HG03442 (cell line): Measurements from ENCODE around the gene PTPN20.

Experiments used
- ATAC-seq: cut with Tn5 transposase; IDR thresholded peaks from one replicate; pipeline ENCODE4 v1.9.1; 2021; ENCODE audit warnings: mild to moderate bottlenecking, moderate library complexity; ENCODE audit not compliant: unreplicated experiment

PTPN20 gene

DNA sequence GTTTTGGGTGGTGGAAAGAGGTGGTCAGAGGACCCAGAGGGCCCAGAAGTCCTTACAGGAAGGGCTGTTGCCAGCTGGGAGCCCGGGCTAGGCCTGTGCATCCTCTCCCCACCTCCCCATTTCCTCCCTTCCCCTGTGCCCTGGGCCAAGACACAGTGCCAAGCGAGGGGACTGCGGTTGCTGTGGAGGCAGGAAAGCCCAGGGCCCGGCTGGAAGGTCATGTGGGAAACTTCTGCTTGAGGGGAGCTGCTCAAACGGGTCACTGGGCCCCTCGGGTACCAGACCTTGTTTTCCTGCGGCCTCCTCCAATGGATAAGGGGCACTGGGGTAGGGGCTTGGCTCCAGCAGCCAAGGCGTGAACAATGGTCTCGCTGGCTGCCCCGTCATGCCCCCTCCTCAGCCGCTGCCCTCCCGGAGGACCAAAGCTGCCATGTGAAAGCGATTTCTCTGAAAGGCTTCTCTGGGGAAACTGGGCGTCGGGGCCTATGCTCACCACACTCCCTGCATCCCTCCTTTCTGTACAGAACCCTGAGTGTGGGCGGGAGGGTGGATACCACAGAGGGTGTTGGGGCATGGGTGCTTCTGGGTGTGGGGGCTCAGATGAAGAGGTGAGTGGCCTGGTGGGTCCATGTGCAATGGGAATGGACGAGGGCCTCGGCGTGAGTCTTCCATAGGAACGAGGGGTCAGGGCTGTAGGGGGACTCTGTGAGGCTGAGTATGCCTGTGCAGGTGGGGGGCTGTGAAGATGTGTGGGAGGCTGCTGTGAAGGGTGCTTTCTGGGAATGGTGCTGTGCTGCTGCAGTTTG, 135.3 kb downstream of the PTPN20 start:
- no peak for ATAC-seq

DNA sequence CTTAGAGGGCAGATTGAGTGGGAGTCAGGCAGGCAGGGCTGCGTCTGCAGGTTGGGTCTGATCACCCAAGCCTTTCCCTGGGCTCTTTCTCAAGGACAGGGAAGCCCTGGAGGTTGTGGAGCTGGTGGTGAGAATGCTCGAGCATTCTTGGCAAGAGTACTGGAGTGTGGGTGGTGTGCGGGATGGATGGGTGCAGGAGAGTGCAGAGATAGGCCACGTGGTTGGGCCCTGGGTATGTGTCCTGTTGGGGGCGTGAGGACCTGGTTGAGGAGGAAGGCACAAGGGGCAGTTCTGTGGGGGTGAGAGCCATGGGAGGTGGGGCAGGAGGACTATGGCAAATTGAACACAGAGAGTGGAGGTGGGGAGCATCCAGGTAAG, 135.9 kb downstream of the PTPN20 start:
- ATAC-seq = no peak

DNA sequence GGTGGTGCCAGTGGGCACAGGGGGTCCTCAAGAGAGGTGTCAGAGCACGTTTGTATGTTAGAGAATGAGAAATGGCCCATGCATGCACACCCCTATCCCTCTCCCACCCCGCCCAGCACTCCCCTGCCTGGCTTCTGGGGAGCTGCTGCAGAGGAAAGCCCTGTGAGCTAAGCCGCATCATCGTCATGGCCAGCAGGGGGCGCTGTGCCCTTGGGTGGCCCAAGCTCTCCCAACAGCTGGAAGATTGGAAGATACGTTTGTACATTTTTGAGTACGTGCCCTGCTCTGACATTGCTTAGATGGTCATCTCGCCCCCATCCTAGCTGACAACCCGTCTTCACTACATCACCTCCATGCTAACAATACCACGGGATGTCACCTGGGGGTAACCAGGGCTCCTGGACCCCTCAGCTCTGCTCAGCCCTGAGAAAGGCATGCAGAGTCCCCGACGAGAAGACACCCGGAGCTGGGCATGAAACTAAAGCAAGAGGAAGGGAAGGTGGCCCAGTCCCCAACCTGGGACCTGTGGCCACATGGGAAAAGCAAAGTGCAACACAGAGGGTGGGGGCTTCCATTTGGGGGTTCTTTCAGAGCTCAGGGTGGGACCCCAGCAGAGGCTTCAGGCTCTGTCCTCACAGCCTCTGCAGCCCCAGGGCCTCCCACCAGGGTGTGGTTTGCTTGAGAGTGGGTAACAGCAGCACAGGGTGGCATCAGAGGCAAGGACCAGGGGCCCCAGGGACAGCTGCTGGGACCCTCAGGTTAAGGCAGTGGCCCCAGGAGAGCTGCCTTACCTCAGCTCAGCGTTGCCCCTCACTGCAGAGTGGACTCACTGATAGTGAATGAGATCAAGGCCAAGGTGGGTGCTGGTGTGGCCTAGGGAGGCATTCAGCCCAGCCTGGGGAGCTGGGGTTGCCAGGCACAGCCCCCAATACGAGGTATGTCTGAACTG, 136.6 kb downstream of the PTPN20 start:
- ATAC-seq = no peak

DNA sequence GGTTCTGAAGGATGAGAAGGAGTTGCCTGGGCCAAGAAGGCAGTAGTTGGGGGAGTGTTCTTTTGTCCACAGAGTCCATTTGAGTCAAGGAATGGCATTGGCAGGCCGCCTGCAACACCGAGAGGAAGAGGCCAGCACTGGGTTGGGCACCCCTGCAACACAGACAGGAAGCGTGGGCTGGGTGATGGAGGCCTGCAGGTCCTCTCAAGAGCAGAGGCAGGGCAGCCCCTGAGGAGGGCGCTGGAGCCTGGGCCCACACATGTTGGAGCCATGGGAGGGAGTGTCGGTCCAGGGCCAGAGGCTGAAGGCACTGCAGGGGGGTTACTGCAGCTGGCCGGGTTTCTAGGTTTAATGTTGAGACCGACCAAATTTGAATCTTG, 137.3 kb downstream of the PTPN20 start:
- ATAC-seq = no peak

DNA sequence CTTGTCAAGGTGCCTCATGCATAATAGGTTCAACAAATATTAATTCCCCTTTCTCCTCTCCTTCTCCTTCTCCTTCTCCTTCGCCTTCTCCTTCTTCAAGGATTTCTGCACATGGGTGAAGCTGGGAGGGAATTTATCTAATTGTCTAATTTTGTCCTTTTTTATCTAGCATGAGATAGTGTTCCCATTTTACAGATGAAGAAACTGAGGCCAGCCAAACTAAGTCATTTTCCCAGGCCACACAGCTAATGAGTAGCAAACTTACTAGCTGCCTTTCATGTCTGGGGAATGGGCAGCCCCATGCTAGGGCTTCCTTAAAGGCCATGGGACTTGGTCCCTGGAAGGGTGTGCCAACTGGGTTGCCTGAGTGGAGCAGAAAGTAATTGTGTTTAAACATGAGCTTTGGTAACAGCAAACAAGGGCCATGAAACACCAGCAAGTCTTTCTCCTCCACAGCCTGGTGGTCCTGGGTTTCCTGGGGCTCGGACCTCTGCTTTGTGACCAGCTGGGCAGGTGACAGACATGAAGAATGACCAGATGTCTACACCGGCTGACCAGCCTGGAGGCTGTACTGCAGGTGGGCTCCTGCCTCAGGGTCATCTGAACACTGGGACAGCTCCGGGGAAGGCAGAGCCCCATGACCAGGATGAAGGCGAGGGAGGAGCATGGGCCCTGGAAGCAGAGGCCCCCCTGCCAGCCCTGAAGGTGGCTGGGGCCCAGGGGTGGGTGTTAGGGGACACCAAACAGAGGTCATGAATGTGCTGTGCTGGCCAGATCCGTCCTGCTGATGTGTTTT, 138.0 kb downstream of the PTPN20 start:
- no peak for ATAC-seq

DNA sequence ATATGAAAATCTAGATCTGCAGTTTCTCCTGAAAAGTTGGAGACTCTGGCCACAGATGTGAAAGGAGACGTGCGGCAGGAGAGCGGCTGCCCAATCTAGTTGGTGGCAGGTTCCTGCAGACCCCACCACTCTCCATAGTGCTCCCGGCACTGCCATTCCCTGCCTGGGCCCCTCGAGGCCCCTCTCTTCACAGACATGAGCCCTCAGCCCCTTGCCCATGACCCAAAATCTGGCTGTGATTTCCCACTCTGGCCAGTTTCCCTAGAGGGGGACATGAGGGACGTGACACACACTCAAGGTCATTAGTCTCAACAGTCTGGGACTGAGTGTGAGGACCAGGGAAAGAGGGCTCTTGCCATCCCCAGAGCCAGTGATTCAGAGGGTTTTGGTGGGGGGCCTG, 138.7 kb downstream of the PTPN20 start:
- no peak for ATAC-seq

DNA sequence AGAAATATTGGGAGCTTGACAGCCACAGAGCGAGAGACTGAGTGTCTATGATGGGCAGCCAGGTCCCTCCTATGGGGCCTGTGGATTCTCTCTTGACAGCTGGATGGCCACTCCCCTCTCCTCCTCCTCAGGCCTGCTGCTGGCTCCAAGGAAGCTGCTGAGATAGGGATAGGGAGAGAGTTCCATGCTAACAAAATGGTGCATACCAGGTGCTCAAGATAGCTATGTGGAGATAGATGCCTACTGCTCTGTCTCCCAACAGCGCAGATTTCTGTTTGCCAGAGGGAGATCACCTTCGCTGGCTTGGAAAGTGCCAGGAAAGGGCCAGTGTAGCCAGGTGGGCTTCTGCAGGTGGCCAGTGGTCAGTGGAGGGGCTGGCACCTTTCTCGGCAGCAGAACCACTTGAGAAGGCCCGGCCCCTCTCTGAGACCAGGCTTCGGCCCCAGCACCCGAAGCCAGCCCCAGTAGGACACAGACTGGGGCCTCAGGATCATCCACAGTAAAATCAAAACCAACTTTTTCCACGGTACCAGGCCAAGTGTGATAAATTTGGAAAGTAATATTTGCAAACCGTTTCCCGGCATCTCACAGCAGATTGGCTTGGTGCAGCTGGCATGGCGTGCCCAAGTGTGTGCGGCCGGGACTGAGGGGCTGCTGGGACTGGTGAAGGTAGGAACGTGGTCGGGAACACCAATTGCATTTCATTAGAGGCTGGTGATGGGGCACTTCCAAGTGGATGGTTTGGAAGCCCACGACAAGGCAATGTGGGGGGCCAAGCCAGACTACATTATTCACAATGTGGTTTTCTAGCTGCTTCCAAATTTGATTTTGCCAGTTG, 139.6 kb downstream of the PTPN20 start:
- ATAC-seq = no peak

DNA sequence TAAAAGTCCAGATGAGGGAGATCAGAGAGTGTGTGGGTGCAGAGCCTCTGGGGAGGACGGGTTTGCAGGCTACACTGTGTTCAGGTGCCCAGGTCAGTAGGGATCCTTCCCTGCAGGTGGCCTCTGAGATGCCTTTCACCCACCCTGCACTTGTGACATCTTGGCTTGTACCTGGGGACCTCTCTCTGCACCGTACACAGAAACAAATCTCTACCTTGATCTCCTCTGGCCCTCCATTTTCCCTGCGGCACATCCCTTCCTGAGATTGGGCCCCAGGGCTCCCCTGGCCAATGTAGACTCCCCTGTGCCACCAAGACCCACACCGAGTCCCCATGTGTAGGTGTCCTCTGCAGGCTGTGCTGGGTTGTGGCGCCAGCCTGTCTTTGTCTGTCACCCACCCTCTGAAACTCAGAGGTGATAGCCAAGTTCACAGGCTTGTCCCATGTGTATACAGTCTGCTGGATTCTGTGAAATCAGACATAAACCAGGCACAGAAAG, 140.6 kb downstream of the PTPN20 start:
- no peak for ATAC-seq
